KMS-11 (cell line): ENCODE data around the gene TYMP.

Experiments
- H2AFZ ChIP-seq: fragments of 200-600 bp; sonication (generic); 2 replicates; pipeline ENCODE4 v1.6.1; 2016; ENCODE audit warnings: antibody characterized with exemption, mixed run types, low read depth
- H3K27ac ChIP-seq: fragments of 200-600 bp; sonication (generic); 2 replicates; pipeline ENCODE4 v1.6.1; 2016; ENCODE audit warnings: mild to moderate bottlenecking, mixed run types
- H3K27me3 ChIP-seq: fragments of 200-600 bp; sonication (generic); 2 replicates; pipeline ENCODE4 v1.6.1; 2017; ENCODE audit warnings: mild to moderate bottlenecking, low read depth, mixed run types, moderate library complexity; ENCODE audit not compliant: insufficient read depth
- H3K36me3 ChIP-seq: fragments of 200-600 bp; sonication (generic); 2 replicates; pipeline ENCODE4 v1.6.1; 2017; ENCODE audit warnings: mild to moderate bottlenecking, mixed run types; ENCODE audit not compliant: insufficient read depth
- H3K4me1 ChIP-seq: fragments of 200-600 bp; sonication (generic); 2 replicates; pipeline ENCODE4 v1.6.1; 2016; ENCODE audit warnings: mild to moderate bottlenecking, low read depth, mixed run types; ENCODE audit not compliant: poor library complexity, severe bottlenecking
- H3K4me2 ChIP-seq: fragments of 200-600 bp; sonication (generic); 2 replicates; pipeline ENCODE4 v1.7.0; 2016; ENCODE audit warnings: mild to moderate bottlenecking, mixed run types
- H3K4me3 ChIP-seq: fragments of 200-600 bp; sonication (generic); IDR thresholded peaks from 2 replicates; pipeline ENCODE4 v1.6.1; 2017; ENCODE audit warnings: low read depth, low read length, mixed read lengths; ENCODE audit not compliant: insufficient read depth
- H3K79me2 ChIP-seq: fragments of 200-600 bp; sonication (generic); 2 replicates; pipeline ENCODE4 v1.6.1; 2016; ENCODE audit warnings: low read depth, mixed run types; ENCODE audit not compliant: insufficient read depth
- H3K9ac ChIP-seq: fragments of 200-600 bp; sonication (generic); 2 replicates; pipeline ENCODE4 v1.6.1; 2016; ENCODE audit warnings: mild to moderate bottlenecking, mixed run types
- H4K20me1 ChIP-seq: fragments of 200-600 bp; sonication (generic); 2 replicates; pipeline ENCODE4 v1.6.1; 2016; ENCODE audit warnings: mild to moderate bottlenecking, mixed run types; ENCODE audit not compliant: insufficient read depth
- TF ChIP-seq, protein P1 (sequence below): fragments of 200-600 bp; sonication (generic); conservative IDR thresholded peaks from 2 replicates; pipeline ENCODE4 v1.6.1; 2017; ENCODE audit warnings: low read depth, mild to moderate bottlenecking, antibody characterized with exemption, low read length, moderate library complexity, mixed read lengths

The TYMP gene

GRCh38 chr22:50497093-50497492, 32.7 kb downstream of the TYMP start:
- H3K9ac ChIP-seq = no peak overlapping the region
- H3K4me2 ChIP-seq = no peak overlapping the region
- no peaks in the 10 kb centered on the region for H3K36me3 ChIP-seq
- no peak overlapping the region for H3K4me3 ChIP-seq
- TF ChIP-seq, protein P1, sequence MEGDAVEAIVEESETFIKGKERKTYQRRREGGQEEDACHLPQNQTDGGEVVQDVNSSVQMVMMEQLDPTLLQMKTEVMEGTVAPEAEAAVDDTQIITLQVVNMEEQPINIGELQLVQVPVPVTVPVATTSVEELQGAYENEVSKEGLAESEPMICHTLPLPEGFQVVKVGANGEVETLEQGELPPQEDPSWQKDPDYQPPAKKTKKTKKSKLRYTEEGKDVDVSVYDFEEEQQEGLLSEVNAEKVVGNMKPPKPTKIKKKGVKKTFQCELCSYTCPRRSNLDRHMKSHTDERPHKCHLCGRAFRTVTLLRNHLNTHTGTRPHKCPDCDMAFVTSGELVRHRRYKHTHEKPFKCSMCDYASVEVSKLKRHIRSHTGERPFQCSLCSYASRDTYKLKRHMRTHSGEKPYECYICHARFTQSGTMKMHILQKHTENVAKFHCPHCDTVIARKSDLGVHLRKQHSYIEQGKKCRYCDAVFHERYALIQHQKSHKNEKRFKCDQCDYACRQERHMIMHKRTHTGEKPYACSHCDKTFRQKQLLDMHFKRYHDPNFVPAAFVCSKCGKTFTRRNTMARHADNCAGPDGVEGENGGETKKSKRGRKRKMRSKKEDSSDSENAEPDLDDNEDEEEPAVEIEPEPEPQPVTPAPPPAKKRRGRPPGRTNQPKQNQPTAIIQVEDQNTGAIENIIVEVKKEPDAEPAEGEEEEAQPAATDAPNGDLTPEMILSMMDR = no peak
- H3K27ac ChIP-seq = no peak overlapping the region
- H3K79me2 ChIP-seq = no peaks in the 10 kb centered on the region
- no peaks in the 10 kb centered on the region for H3K27me3 ChIP-seq
- H3K4me1 ChIP-seq = no peaks in the 10 kb centered on the region
- no peaks in the 10 kb centered on the region for H4K20me1 ChIP-seq
- H2AFZ ChIP-seq = no peak overlapping the region

- H3K4me2 ChIP-seq = no peak overlapping the region
These were observed 39.1 kb downstream of the TYMP start for GRCh38 chr22:50490531-50491308.

GRCh38 chr22:50489363-50490243, 40.2 kb downstream of the TYMP start:
- H3K4me2 ChIP-seq = no peak overlapping the region

More at GRCh38 chr22:50490531-50491308, 39.1 kb downstream of the TYMP start:
- TF ChIP-seq, protein P1 = no peak
- no peaks in the 10 kb centered on the region for H3K36me3 ChIP-seq
- no peaks in the 10 kb centered on the region for H4K20me1 ChIP-seq
- no peaks in the 10 kb centered on the region for H3K27me3 ChIP-seq
- H3K9ac ChIP-seq = no peak overlapping the region
- no peak overlapping the region for H3K4me3 ChIP-seq
- no peak overlapping the region for H2AFZ ChIP-seq
- no peaks in the 10 kb centered on the region for H3K4me1 ChIP-seq
- no peaks in the 10 kb centered on the region for H3K79me2 ChIP-seq
- no peak overlapping the region for H3K27ac ChIP-seq

DNA sequence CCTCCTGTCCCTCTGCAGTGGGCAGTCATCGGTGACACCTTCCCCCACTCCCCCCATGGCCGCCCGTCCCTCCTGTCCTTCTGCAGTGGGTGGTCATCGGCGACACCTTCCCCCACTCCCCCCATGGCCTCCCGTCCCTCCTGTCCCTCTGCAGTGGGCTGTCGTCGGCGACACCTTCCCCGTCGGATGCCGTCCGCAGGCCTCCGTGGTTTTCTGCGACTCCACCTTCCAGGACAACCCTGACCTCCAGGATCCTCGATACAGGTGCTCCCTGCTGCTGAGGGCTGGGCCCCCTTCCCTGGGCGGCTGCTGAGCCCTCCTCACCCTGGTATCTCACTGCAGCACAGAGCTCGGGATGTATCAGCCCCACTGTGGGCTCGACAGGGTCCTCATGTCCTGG, 40.9 kb downstream of the TYMP start:
- Histone ChIP-seq H3K27ac (no peak overlapping the region), H3K4me3 (no peak overlapping the region), H4K20me1 (no peaks in the 10 kb centered on the region), H2AFZ (no peak overlapping the region), H3K9ac (no peak overlapping the region), H3K36me3 (no peaks in the 10 kb centered on the region), H3K4me1 (no peaks in the 10 kb centered on the region), H3K79me2 (no peaks in the 10 kb centered on the region), H3K27me3 (no peaks in the 10 kb centered on the region), H3K4me2 (no peak overlapping the region)
- TF ChIP-seq, protein P1 = no peak

More at GRCh38 chr22:50489363-50490243, 40.2 kb downstream of the TYMP start:
- H2AFZ ChIP-seq = no peak overlapping the region
- no peaks in the 10 kb centered on the region for H3K79me2 ChIP-seq
- no peaks in the 10 kb centered on the region for H3K36me3 ChIP-seq
- TF ChIP-seq, protein P1 = no peak
- H3K4me3 ChIP-seq = no peak overlapping the region
- H3K27me3 ChIP-seq = no peaks in the 10 kb centered on the region
- no peak overlapping the region for H3K27ac ChIP-seq
- no peak overlapping the region for H3K9ac ChIP-seq
- H4K20me1 ChIP-seq = no peaks in the 10 kb centered on the region
- no peaks in the 10 kb centered on the region for H3K4me1 ChIP-seq
